Colonic mucosa (tissue), 4 donors: ENCODE measurements around the gene SPCS3. TPM values are rescaled to one million over a fixed set of nuclear protein-coding genes. Genes with fewer than 3 reads are reported as not detected.

Experiments
- DNase-seq: peaks from one replicate; pipeline ENCODE4 v3.0.0-alpha.2; 2020
- H3K27ac ChIP-seq: fragments of 200-600 bp; one replicate; pipeline ENCODE4 v1.8.0; 2021
- H3K27me3 ChIP-seq: fragments of 200-600 bp; one replicate; pipeline ENCODE4 v1.8.0; 2021
- H3K36me3 ChIP-seq: fragments of 200-600 bp; one replicate; pipeline ENCODE4 v1.8.0; 2021
- H3K4me1 ChIP-seq: fragments of 200-600 bp; one replicate; pipeline ENCODE4 v1.8.0; 2021; ENCODE audit warnings: mild to moderate bottlenecking
- H3K4me3 ChIP-seq: fragments of 200-600 bp; one replicate; pipeline ENCODE4 v1.8.0; 2021
- H3K9ac ChIP-seq, 2 donors: one replicate each; pipeline ENCODE4 v1.7.0; 2013; ENCODE audit warnings: control low read depth in 2 of 2, low read depth in 2 of 2, low read length in 2 of 2
- H3K9me3 ChIP-seq: fragments of 200-600 bp; one replicate; pipeline ENCODE4 v1.8.0; 2021
- intact Hi-C: fragments of 100-400 bp; cut with DNase I; formaldehyde crosslinking; loops from one replicate; pipeline ENCODE4 v1.14.1; 2022
- total RNA-seq, 2 donors: library from RNA; stranded (reverse); fragmentation: NEBNext Ultra II Directional in 1 of 2; extraction: Animal tissue kit (Norgen Biotek cat#: 25700) in 1 of 2; gene quantifications; one replicate each; pipeline ENCODE4 v1.2.1, GENCODE V29; 2021
- TF ChIP-seq, protein P1 (sequence below): fragments of 200-600 bp; IDR thresholded peaks from one replicate; pipeline ENCODE4 v1.8.0; 2022; ENCODE audit warnings: antibody characterized with exemption, mild to moderate bottlenecking
- donor health status: healthy.
- donor health status: DM: no; HTN: no; CAD: no.
- donor health status: DM: no; HTN: no; CAD: no.

The SPCS3 gene
- total RNA-seq, 2 donors from 2014 or later: 116 to 147 TPM

DNA sequence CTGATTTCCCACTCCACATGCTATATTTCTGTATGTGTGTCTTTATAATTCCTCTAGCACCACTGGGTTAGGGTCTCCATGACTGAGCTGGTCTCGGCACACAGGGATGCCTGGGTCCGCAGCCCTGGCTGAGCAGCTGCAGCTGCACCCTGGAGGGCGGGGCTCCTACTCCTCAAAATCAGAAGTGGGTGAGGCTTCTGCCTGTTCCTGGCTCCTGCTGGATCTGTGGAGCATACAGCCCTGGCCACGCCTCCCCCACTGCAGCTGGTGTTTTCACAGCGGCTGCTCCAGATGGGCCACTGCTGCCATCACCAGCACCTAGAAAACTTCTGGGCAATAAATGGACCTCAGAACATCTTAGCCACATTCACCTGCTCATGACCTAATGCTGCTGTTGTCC, 30.9 kb downstream of the SPCS3 start:
- Histone ChIP-seq H3K4me1 (no peaks in the 10 kb centered on the region), H3K9ac (no peak overlapping the region), H3K27ac (no peak overlapping the region), H3K9me3 (no peaks in the 10 kb centered on the region), H3K27me3 (no peaks in the 10 kb centered on the region), H3K36me3 (no peaks in the 10 kb centered on the region), H3K4me3 (no peak overlapping the region)
- intact Hi-C loops: no loop called here
- DNase-seq: no peak
- TF ChIP-seq, protein P1, sequence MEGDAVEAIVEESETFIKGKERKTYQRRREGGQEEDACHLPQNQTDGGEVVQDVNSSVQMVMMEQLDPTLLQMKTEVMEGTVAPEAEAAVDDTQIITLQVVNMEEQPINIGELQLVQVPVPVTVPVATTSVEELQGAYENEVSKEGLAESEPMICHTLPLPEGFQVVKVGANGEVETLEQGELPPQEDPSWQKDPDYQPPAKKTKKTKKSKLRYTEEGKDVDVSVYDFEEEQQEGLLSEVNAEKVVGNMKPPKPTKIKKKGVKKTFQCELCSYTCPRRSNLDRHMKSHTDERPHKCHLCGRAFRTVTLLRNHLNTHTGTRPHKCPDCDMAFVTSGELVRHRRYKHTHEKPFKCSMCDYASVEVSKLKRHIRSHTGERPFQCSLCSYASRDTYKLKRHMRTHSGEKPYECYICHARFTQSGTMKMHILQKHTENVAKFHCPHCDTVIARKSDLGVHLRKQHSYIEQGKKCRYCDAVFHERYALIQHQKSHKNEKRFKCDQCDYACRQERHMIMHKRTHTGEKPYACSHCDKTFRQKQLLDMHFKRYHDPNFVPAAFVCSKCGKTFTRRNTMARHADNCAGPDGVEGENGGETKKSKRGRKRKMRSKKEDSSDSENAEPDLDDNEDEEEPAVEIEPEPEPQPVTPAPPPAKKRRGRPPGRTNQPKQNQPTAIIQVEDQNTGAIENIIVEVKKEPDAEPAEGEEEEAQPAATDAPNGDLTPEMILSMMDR: no peak

DNA sequence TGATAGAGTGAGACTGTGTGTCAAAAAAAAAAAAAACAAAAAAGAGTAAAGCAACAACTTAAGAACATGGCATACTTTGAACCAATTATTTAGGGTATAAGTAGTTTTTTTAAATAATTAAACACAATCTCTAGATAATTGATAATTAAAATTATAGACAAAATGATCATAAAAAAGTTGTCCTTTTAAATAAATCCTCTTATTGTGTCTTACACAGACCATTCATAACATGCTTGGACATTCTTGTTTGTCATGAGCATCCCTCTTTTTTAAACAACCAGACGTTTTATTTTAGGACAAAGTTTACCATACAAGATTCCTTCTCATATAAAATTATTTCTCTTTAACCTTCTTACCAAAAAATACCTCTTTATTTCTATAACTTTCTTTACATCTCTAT, 35.1 kb downstream of the SPCS3 start:
- Histone ChIP-seq H3K36me3 (no peaks in the 10 kb centered on the region), H3K27ac (no peak overlapping the region), H3K4me3 (no peak overlapping the region), H3K9me3 (no peaks in the 10 kb centered on the region), H3K27me3 (no peaks in the 10 kb centered on the region), H3K4me1 (no peaks in the 10 kb centered on the region), H3K9ac (no peak overlapping the region)
- intact Hi-C loops: no loop called here
- DNase-seq: no peak
- TF ChIP-seq, protein P1: no peak

DNA sequence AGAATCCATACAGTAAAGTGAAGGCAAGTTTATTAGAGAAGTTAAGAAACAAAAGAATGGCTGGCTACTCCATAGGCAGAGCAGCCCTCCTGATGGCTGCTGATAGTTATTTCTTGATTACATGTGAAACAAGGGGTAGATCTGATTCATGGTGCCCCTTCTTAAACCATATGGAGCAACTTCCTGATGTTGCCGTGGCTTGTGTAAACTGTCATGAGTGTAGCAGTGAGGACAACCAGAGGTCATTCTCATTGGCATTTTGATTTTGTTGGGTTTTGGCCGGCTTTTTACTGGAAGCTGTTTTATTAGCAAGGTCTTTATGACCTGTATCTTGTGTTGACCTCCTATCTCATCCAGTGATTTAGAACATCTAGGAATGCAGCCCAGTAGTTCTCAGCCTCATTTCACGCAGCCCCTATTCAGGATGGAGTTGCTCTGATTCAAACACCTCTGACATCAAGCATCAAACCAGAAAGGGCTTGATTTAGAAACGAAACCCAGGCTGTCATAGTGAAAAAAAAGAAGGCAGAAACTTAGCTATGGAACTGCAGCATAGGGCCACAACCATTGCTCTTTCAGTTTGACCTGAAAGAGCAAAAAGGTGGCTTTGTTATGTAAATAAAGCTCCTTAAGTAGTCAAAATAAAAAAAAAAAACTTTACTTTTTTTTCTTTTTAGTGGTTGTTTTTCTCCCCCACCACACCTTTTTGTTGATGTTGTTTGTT, 37.8 kb downstream of the SPCS3 start:
- Histone ChIP-seq H3K36me3 (no peaks in the 10 kb centered on the region), H3K4me3 (no peak overlapping the region), H3K27me3 (no peaks in the 10 kb centered on the region), H3K9me3 (no peaks in the 10 kb centered on the region), H3K9ac (no peak overlapping the region), H3K27ac (no peak overlapping the region), H3K4me1 (no peaks in the 10 kb centered on the region)
- DNase-seq: no peak
- TF ChIP-seq, protein P1: no peak
- intact Hi-C loops: no loop called here

DNA sequence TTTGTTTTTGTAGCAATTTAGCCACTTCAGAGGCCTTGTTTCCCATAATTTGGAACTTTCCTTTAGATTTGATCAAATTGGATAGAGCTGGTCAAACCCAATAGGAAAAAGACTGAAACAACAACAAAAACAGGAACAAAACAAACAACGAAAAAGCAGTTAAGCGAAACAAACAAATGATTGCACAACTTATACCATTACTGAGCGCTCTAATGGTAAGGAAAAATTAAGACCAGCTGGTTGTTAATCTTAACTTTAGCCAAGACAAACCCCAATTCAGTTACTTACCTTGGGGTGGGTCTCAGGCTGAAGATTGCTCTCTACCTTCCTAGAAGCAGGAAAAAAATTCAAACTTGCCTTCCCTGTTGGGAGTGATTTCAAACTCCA, 38.3 kb downstream of the SPCS3 start:
- intact Hi-C loops: no loop called here
- H3K9ac ChIP-seq: no peak overlapping the region
- no peaks in the 10 kb centered on the region for H3K36me3 ChIP-seq
- DNase-seq: no peak
- TF ChIP-seq, protein P1: no peak
- no peaks in the 10 kb centered on the region for H3K9me3 ChIP-seq
- H3K4me1 ChIP-seq: no peaks in the 10 kb centered on the region
- H3K4me3 ChIP-seq: no peak overlapping the region
- H3K27ac ChIP-seq: no peak overlapping the region
- no peaks in the 10 kb centered on the region for H3K27me3 ChIP-seq

DNA sequence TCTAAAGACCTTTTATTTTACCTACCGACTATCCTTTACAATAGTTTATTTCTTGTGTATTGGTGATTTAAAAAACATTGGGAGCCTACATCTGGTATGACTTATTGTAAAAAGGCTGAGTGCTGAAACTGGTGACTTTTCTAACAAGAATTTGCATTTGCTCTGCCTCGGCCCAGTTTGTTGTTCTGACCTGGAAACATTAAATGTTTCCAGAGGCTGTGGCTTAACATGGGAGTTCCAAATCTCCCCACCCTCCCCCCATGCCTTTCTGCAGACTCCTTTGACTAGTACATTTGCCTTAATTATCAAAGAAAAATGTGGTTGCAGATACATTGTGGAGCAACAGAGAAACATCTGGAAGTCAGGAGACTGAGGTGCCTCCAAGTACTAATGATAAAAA, 39.8 kb downstream of the SPCS3 start:
- intact Hi-C loops: no loop called here
- Histone ChIP-seq H3K27me3 (no peaks in the 10 kb centered on the region), H3K9me3 (no peaks in the 10 kb centered on the region), H3K36me3 (no peaks in the 10 kb centered on the region), H3K4me3 (no peak overlapping the region), H3K4me1 (no peaks in the 10 kb centered on the region), H3K27ac (no peak overlapping the region), H3K9ac (no peak overlapping the region)
- TF ChIP-seq, protein P1: no peak
- DNase-seq: no peak
